CD4-positive, alpha-beta T cell (primary cell): ENCODE measurements around the gene ITGAL. TPM values are rescaled to one million over a fixed set of nuclear protein-coding genes. Genes with fewer than 3 reads are reported as not detected.
"Not testable (repeated sequence)": the region's sequence is repeated elsewhere in the genome, so short reads cannot be mapped to it uniquely, and the experiment has no call there.

Experiments used
- ATAC-seq: fragments of 200-7000 bp; cut with Tn5 transposase; one replicate; pipeline ENCODE4 v1.10.0; 2022; ENCODE audit warnings: mild to moderate bottlenecking; ENCODE audit not compliant: poor library complexity
- CTCF ChIA-PET: fragments of 350-600 bp; sonication (Branson Sonifier 250); formaldehyde crosslinking; loops from one replicate; lab custom pipeline; 2021; ENCODE audit warnings: antibody characterized with exemption, inconsistent platforms; lab: Charles Lee
- POLR2A ChIA-PET: fragments of 350-600 bp; sonication (Branson Sonifier 250); formaldehyde crosslinking; loops from one replicate; lab custom pipeline; 2021; ENCODE audit warnings: antibody characterized with exemption, inconsistent platforms; lab: Charles Lee
- DNase-seq, 14 experiments: peaks; one replicate each; pipeline ENCODE4 v3.0.0-alpha.2; 2013 to 2020; ENCODE audit warnings: mixed read lengths in 2 of 14
- H3K27ac ChIP-seq, 2 donors: one replicate each; pipeline versions ENCODE4 v1.5.1 to v1.7.0; 2013; ENCODE audit warnings: low read length in 2 of 2, low read depth in 1 of 2, mild to moderate bottlenecking in 1 of 2
- H3K27me3 ChIP-seq, 2 experiments: 1 replicate in 1 of 2; 2 replicates in 1 of 2; pipeline versions ENCODE4 v1.6.1 to v1.7.0; 2013; ENCODE audit warnings: low read length in 2 of 2, control low read depth in 1 of 2, mild to moderate bottlenecking in 1 of 2, moderate library complexity in 1 of 2; ENCODE audit not compliant: insufficient read depth in 2 of 2, control insufficient read depth in 1 of 2
- H3K36me3 ChIP-seq: one replicate; pipeline ENCODE4 v1.6.1; 2013; ENCODE audit warnings: low read length, control low read depth; ENCODE audit not compliant: insufficient read depth
- H3K4me1 ChIP-seq: one replicate; pipeline ENCODE4 v1.6.1; 2013; ENCODE audit warnings: low read length, control low read depth; ENCODE audit not compliant: insufficient read depth
- H3K4me3 ChIP-seq: one replicate; pipeline ENCODE4 v1.5.1; 2013; ENCODE audit warnings: mild to moderate bottlenecking, low read length, moderate library complexity
- H3K9me3 ChIP-seq, 2 experiments: 1 replicate in 1 of 2; 2 replicates in 1 of 2; pipeline versions ENCODE4 v1.6.1 to v1.7.0; 2013; ENCODE audit warnings: low read length in 2 of 2, mild to moderate bottlenecking in 2 of 2, control low read depth in 1 of 2, moderate library complexity in 1 of 2; ENCODE audit not compliant: control insufficient read depth in 1 of 2, insufficient read depth in 1 of 2
- H3K27ac Mint-ChIP-seq: one replicate; pipeline ENCODE4 v1.8.0; 2020; ENCODE audit warnings: mixed read lengths
- H3K27me3 Mint-ChIP-seq: one replicate; pipeline ENCODE4 v1.8.0; 2021; ENCODE audit warnings: mixed read lengths
- H3K36me3 Mint-ChIP-seq: one replicate; pipeline ENCODE4 v1.8.0; 2021; ENCODE audit warnings: low read depth, mixed read lengths
- H3K4me1 Mint-ChIP-seq: one replicate; pipeline ENCODE4 v1.8.0; 2021; ENCODE audit warnings: low read depth, mixed read lengths
- H3K4me3 Mint-ChIP-seq: one replicate; pipeline ENCODE4 v1.8.0; 2020; ENCODE audit warnings: mild to moderate bottlenecking, mixed read lengths
- H3K9me3 Mint-ChIP-seq: one replicate; pipeline ENCODE4 v1.8.0; 2020; ENCODE audit warnings: mixed read lengths
- CTCF ChIP-seq: fragments of 200-600 bp; IDR thresholded peaks from one replicate; pipeline ENCODE4 v1.8.0; 2022; ENCODE audit warnings: antibody characterized with exemption, mild to moderate bottlenecking
- intact Hi-C, 2 experiments: fragments of 100-400 bp; cut with DNase I in 1 of 2; cut with micrococcal nuclease in 1 of 2; formaldehyde crosslinking; loops; one replicate each; pipeline versions ENCODE4 v1.15.1 to v1.9.0; 2023 to 2025; cut with DNase I, micrococcal nuclease
- total RNA-seq, 174 experiments: library from RNA in 2 of 174; stranded (reverse) in 2 of 174; gene quantifications; one replicate each; pipeline ENCODE4 v1.2.3 and lab custom pipeline; 2021 to 2026

ITGAL gene
- total RNA-seq, 2 experiments from 2014 or later: 186 to 187 TPM

- no peak for TF ChIP-seq CTCF
- H3K27me3 ChIP-seq: no peaks in the 10 kb centered on the region
- Mint-ChIP-seq H3K4me3 (peak overlapping the region; percentile 96), H3K27ac (peak overlapping the region; percentile 90), H3K36me3 (peaks cover 61% of the 10 kb centered on the region), H3K9me3 (no peaks in the 10 kb centered on the region), H3K4me1 (peaks cover 74% of the 10 kb centered on the region), H3K27me3 (no peaks in the 10 kb centered on the region)
- H3K4me1 ChIP-seq: peaks cover 89% of the 10 kb centered on the region
- ATAC-seq (no peak), DNase-seq (peak in 1 of 14 experiments; percentile 30)
- peaks cover 37% of the 10 kb centered on the region for H3K36me3 ChIP-seq
- H3K27ac ChIP-seq: peak overlapping the region; percentile 75 to 94
- CTCF ChIA-PET: interaction anchor here (0.9 to 3.4 kb wide), 3 partner anchors 25 to 65 kb away, joined by 3 to 22 read pairs (median 5); partner anchors contain the start of gene DCTPP1
- POLR2A ChIA-PET: interaction anchor here (0.6 to 7.1 kb wide), 18 partner anchors 10 to 184 kb away, joined by 3 to 170 read pairs (median 8); partner anchors contain the start of genes DCTPP1, FBRS, SEPHS2 and ZNF689
- peak overlapping the region; percentile 83 for H3K4me3 ChIP-seq
- intact Hi-C loops: loop anchor here in 1 of 2 experiments (2.0 to 5.0 kb wide), 2 partner anchors 17 to 42 kb away; partner anchors contain the start of gene DCTPP1
- no peaks in the 10 kb centered on the region for H3K9me3 ChIP-seq
Measured at GRCh38 chr16:30474074-30474452, 1.5 kb downstream of the ITGAL start.

- DNase-seq (no peak), ATAC-seq (no peak)
- intact Hi-C loops: loop anchor here in 1 of 2 experiments (2.0 to 5.0 kb wide), 2 partner anchors 16 to 42 kb away; partner anchors contain the start of gene DCTPP1
- ChIA-PET CTCF (interaction anchor here (1.9 to 3.4 kb wide), 3 partner anchors 25 to 45 kb away, joined by 10 to 22 read pairs (median 12); partner anchors contain the start of gene DCTPP1), POLR2A (interaction anchor here (1.0 to 7.1 kb wide), 11 partner anchors 10 to 184 kb away, joined by 4 to 170 read pairs (median 21); partner anchors contain the start of genes DCTPP1, FBRS and SEPHS2)
- Mint-ChIP-seq H3K4me1 (peaks cover 69% of the 10 kb centered on the region), H3K9me3 (no peaks in the 10 kb centered on the region), H3K36me3 (peaks cover 67% of the 10 kb centered on the region), H3K4me3 (peak overlapping the region; percentile 88), H3K27ac (peak overlapping the region; percentile 90), H3K27me3 (no peaks in the 10 kb centered on the region)
- no peak for TF ChIP-seq CTCF
- Histone ChIP-seq H3K36me3 (peaks cover 43% of the 10 kb centered on the region), H3K27ac (peak overlapping the region; percentile 7 to 94), H3K4me3 (peak overlapping the region; percentile 83), H3K4me1 (peaks cover 87% of the 10 kb centered on the region), H3K9me3 (no peaks in the 10 kb centered on the region), H3K27me3 (no peaks in the 10 kb centered on the region)
Measured at GRCh38 chr16:30474684-30475083, 2.1 kb downstream of the ITGAL start.

GRCh38 chr16:30476991-30477390 is 4.4 kb downstream of the ITGAL start:
- Mint-ChIP-seq H3K4me1 (peaks cover 55% of the 10 kb centered on the region), H3K4me3 (peak overlapping the region; percentile 4), H3K27me3 (no peaks in the 10 kb centered on the region), H3K9me3 (no peaks in the 10 kb centered on the region), H3K27ac (peak overlapping the region; percentile 77), H3K36me3 (peaks cover 84% of the 10 kb centered on the region)
- intact Hi-C loops: no loop called here
- H3K27ac ChIP-seq: peak overlapping the region in 1 of 2 donors; percentile 39
- TF ChIP-seq CTCF: no peak
- H3K36me3 ChIP-seq: peaks cover 65% of the 10 kb centered on the region
- H3K9me3 ChIP-seq: no peaks in the 10 kb centered on the region
- DNase-seq (no peak), ATAC-seq (no peak)
- H3K27me3 ChIP-seq: no peaks in the 10 kb centered on the region
- peaks cover 87% of the 10 kb centered on the region for H3K4me1 ChIP-seq
- H3K4me3 ChIP-seq: no peak overlapping the region
- ChIA-PET POLR2A (interaction anchor here (1.1 to 3.1 kb wide), 4 partner anchors 19 to 47 kb away, joined by 4 to 25 read pairs (median 5); partner anchors contain the start of gene DCTPP1), CTCF (interaction anchor here (0.7 to 1.0 kb wide), 4 partner anchors 13 to 59 kb away, joined by 3 to 6 read pairs (median 3); partner anchors contain the start of gene DCTPP1)

GRCh38 chr16:30477773-30478172 is 5.2 kb downstream of the ITGAL start:
- Mint-ChIP-seq H3K27ac (peak overlapping the region; percentile 77), H3K36me3 (peaks cover 85% of the 10 kb centered on the region), H3K4me1 (peaks cover 54% of the 10 kb centered on the region)
- Histone ChIP-seq H3K4me1 (peaks cover 87% of the 10 kb centered on the region), H3K36me3 (peaks cover 73% of the 10 kb centered on the region), H3K27ac (peak overlapping the region in 1 of 2 donors; percentile 4)
- H3K9me3 Mint-ChIP-seq, H3K9me3 ChIP-seq, H3K27me3 Mint-ChIP-seq, DNase-seq, H3K27me3 ChIP-seq, H3K4me3 ChIP-seq, H3K4me3 Mint-ChIP-seq, intact Hi-C loops, ATAC-seq: not testable (repeated sequence)
- ChIA-PET CTCF (interaction anchor here (0.7 to 1.0 kb wide), 2 partner anchors 17 to 48 kb away, joined by 3 to 6 read pairs; partner anchors contain the start of gene DCTPP1), POLR2A (interaction anchor here (1.1 to 3.1 kb wide), 3 partner anchors 19 to 23 kb away, joined by 4 to 25 read pairs (median 6); no protein-coding TSS in a partner anchor)
